Endometrium (tissue), 2 donors: ENCODE data around the gene ICAM4.

Experiments used
- FAIRE-seq: peaks from 2 replicates; lab custom pipeline; 2012; peaks lifted over from hg19 to GRCh38; lab: Jason Lieb, UNC
- donor health status: control.
- donor health status: control.

The ICAM4 gene

GRCh38 chr19:10291554-10292205, 4.9 kb downstream of the ICAM4 start:
- FAIRE-seq: no peak

- no peak for FAIRE-seq
Observed at GRCh38 chr19:10292206-10292788, 5.5 kb downstream of the ICAM4 start.

- no peak for FAIRE-seq
Observed at GRCh38 chr19:10292789-10293636, 6.3 kb downstream of the ICAM4 start.

GRCh38 chr19:10293637-10294367, 7.0 kb downstream of the ICAM4 start:
- FAIRE-seq: no peak

- no peak for FAIRE-seq
Observed at GRCh38 chr19:10294368-10294697, 7.6 kb downstream of the ICAM4 start.

- FAIRE-seq: no peak
Observed at GRCh38 chr19:10295305-10295846, 8.6 kb downstream of the ICAM4 start.

GRCh38 chr19:10295847-10296591, 9.3 kb downstream of the ICAM4 start:
- FAIRE-seq: no peak

GRCh38 chr19:10299545-10300458, 13.0 kb downstream of the ICAM4 start:
- no peak for FAIRE-seq

GRCh38 chr19:10305139-10305806, 18.5 kb downstream of the ICAM4 start:
- FAIRE-seq: no peak

- no peak for FAIRE-seq
Observed at GRCh38 chr19:10306327-10306726, 19.6 kb downstream of the ICAM4 start.

- no peak for FAIRE-seq
Observed at GRCh38 chr19:10309423-10309822, 22.7 kb downstream of the ICAM4 start, which contains the start of gene ZGLP1. TSS of gene ZGLP1 (minus strand) at chr19:10309815.

GRCh38 chr19:10315335-10316214, 28.8 kb downstream of the ICAM4 start, which contains the start of gene FDX2:
TSS of gene FDX2 (minus strand) at chr19:10316015. CDS start at chr19:10315996, 19 bp downstream.
- FAIRE-seq: no peak

- FAIRE-seq: no peak
Observed at GRCh38 chr19:10316229-10317044, 29.7 kb downstream of the ICAM4 start.

GRCh38 chr19:10317045-10317856, 30.5 kb downstream of the ICAM4 start:
- FAIRE-seq: no peak

GRCh38 chr19:10317857-10318462, 31.2 kb downstream of the ICAM4 start:
- FAIRE-seq: no peak
